Panc1 (cell line): ENCODE measurements around the gene SLC4A2. TPM values are rescaled to one million over a fixed set of nuclear protein-coding genes. Genes with fewer than 3 reads are reported as not detected.

ENCODE experiments used
- ATAC-seq: fragments of 200-7000 bp; cut with Tn5 transposase; 2 replicates; pipeline ENCODE4 v1.9.1; 2020; ENCODE audit warnings: mild to moderate bottlenecking, moderate library complexity
- BruUV-seq: library from RNA; stranded (reverse); fragments of 400-500 nt; replicated peaks from 2 replicates; lab custom pipeline; 2021; lab: Mats Ljungman, UMichigan
- CTCF ChIA-PET: fragments of 300-600 bp; sonication (Branson Sonifier 250); formaldehyde crosslinking; loops from one replicate; lab custom pipeline; 2022; ENCODE audit warnings: antibody characterized with exemption; lab: Charles Lee
- POLR2A ChIA-PET: fragments of 300-600 bp; sonication (Branson Sonifier 250); formaldehyde crosslinking; loops from one replicate; lab custom pipeline; 2022; ENCODE audit warnings: antibody characterized with exemption; lab: Charles Lee
- DNase-seq: peaks from one replicate; pipeline ENCODE4 v3.0.0-alpha.2; 2010; ENCODE audit warnings: low read depth, low spot score
- H3K27ac ChIP-seq: 2 replicates; pipeline ENCODE4 v1.5.1; 2011; ENCODE audit warnings: mild to moderate bottlenecking, low read length, inconsistent platforms
- H3K27me3 ChIP-seq: fragments of 200-500 bp; sonication (Bioruptor generic); 2 replicates; pipeline ENCODE4 v1.6.0; 2014; ENCODE audit warnings: low read length, inconsistent platforms; ENCODE audit not compliant: control insufficient read depth, insufficient read depth
- H3K36me3 ChIP-seq: fragments of 200-500 bp; sonication (Bioruptor generic); 2 replicates; pipeline ENCODE4 v1.5.1; 2014; ENCODE audit warnings: inconsistent platforms, mild to moderate bottlenecking, low read length, moderate library complexity; ENCODE audit not compliant: control insufficient read depth, insufficient read depth
- H3K4me1 ChIP-seq: 2 replicates; pipeline ENCODE4 v1.5.1; 2011; ENCODE audit warnings: inconsistent platforms, mild to moderate bottlenecking, low read length, moderate library complexity; ENCODE audit not compliant: control insufficient read depth, insufficient read depth
- H3K4me3 ChIP-seq, 2 experiments: 2 replicates each; pipeline ENCODE4 v1.5.1; 2011 to 2012; ENCODE audit warnings: low read depth in 2 of 2, low read length in 2 of 2, mild to moderate bottlenecking in 2 of 2, inconsistent platforms in 1 of 2, moderate library complexity in 1 of 2
- H3K9me3 ChIP-seq: fragments of 200-500 bp; sonication (Bioruptor generic); 2 replicates; pipeline ENCODE4 v1.5.1; 2014; ENCODE audit warnings: low read depth, mild to moderate bottlenecking, inconsistent platforms, low read length, moderate library complexity; ENCODE audit not compliant: control insufficient read depth, insufficient read depth
- POLR2AphosphoS5 ChIP-seq: IDR thresholded peaks from 2 replicates; pipeline ENCODE4 v1.6.1; 2012; ENCODE audit warnings: mild to moderate bottlenecking, low read depth, low read length, moderate library complexity
- SIN3A ChIP-seq: IDR thresholded peaks from 2 replicates; pipeline ENCODE4 v1.6.1; 2012; ENCODE audit warnings: low read depth, mild to moderate bottlenecking, low read length, moderate library complexity, borderline replicate concordance; ENCODE audit not compliant: insufficient read depth
- TCF7L2 ChIP-seq: IDR thresholded peaks from 2 replicates; pipeline ENCODE4 v1.6.1; 2011; ENCODE audit warnings: mild to moderate bottlenecking, low read depth, low read length, inconsistent platforms
- in situ Hi-C: cut with HindIII; loops from 2 replicates; pipeline ENCODE4 v1.10.0; 2016; ENCODE audit warnings: low sequenced_read_pairs, low pct_unique_long_range_greater_than_20kb
- intact Hi-C: fragments of 100-400 bp; cut with micrococcal nuclease; formaldehyde crosslinking; loops from one replicate; pipeline ENCODE4 v1.10.0; 2022; ENCODE audit not compliant: unreplicated experiment
- total RNA-seq: library from RNA; stranded (reverse); gene quantifications from one replicate; pipeline ENCODE4 v1.2.1, GENCODE V29; 2021; ENCODE audit not compliant: unreplicated experiment
- TF ChIP-seq, protein P1 (sequence below), 2 experiments: IDR thresholded peaks; 2 replicates each; pipeline ENCODE4 v1.6.1; 2011 to 2012; ENCODE audit warnings: low read depth in 2 of 2, control low read depth in 1 of 2, low read length in 1 of 2, mild to moderate bottlenecking in 1 of 2, moderate library complexity in 1 of 2; ENCODE audit not compliant: insufficient read depth in 1 of 2
- TF ChIP-seq, protein P2 (sequence below): fragments of 450-650 bp; IDR thresholded peaks from 2 replicates; pipeline ENCODE4 v1.5.1; 2017; ENCODE audit warnings: mild to moderate bottlenecking

Gene SLC4A2
- total RNA-seq, 1 experiment from 2014 or later: 580 TPM

DNA sequence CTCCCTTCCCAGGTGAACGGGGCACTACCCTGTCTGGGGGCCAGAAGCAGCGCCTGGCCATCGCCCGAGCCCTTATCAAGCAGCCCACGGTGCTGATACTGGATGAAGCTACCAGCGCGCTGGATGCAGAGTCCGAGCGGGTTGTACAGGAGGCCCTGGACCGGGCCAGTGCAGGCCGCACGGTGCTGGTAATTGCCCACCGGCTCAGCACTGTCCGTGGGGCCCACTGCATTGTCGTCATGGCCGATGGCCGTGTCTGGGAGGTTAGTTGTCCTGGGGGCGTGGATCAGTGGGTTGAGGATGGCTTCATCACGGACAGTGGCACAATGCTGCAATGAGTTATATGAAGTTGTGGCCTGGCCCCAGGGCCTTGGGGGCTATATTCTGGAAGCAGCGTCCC, 15.4 kb upstream of the SLC4A2 start:
- H3K36me3 ChIP-seq: no peaks in the 10 kb centered on the region
- ChIA-PET POLR2A (no interaction called here), CTCF (interaction anchor here (0.7 kb wide), 1 partner anchor 64 kb away, joined by 3 read pairs; no protein-coding TSS in a partner anchor)
- no peaks in the 10 kb centered on the region for H3K9me3 ChIP-seq
- DNase-seq: no peak
- H3K4me1 ChIP-seq: peaks cover 9% of the 10 kb centered on the region
- H3K27me3 ChIP-seq: no peaks in the 10 kb centered on the region
- no TSS peak for BruUV-seq
- intact Hi-C loops (no loop called here), in situ Hi-C loops (no loop called here)
- no peak overlapping the region for H3K4me3 ChIP-seq
- no peak for ATAC-seq
- no peak overlapping the region for H3K27ac ChIP-seq
- no peak for TF ChIP-seq SIN3A
- TF ChIP-seq, protein P1, sequence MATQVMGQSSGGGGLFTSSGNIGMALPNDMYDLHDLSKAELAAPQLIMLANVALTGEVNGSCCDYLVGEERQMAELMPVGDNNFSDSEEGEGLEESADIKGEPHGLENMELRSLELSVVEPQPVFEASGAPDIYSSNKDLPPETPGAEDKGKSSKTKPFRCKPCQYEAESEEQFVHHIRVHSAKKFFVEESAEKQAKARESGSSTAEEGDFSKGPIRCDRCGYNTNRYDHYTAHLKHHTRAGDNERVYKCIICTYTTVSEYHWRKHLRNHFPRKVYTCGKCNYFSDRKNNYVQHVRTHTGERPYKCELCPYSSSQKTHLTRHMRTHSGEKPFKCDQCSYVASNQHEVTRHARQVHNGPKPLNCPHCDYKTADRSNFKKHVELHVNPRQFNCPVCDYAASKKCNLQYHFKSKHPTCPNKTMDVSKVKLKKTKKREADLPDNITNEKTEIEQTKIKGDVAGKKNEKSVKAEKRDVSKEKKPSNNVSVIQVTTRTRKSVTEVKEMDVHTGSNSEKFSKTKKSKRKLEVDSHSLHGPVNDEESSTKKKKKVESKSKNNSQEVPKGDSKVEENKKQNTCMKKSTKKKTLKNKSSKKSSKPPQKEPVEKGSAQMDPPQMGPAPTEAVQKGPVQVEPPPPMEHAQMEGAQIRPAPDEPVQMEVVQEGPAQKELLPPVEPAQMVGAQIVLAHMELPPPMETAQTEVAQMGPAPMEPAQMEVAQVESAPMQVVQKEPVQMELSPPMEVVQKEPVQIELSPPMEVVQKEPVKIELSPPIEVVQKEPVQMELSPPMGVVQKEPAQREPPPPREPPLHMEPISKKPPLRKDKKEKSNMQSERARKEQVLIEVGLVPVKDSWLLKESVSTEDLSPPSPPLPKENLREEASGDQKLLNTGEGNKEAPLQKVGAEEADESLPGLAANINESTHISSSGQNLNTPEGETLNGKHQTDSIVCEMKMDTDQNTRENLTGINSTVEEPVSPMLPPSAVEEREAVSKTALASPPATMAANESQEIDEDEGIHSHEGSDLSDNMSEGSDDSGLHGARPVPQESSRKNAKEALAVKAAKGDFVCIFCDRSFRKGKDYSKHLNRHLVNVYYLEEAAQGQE (IDR thresholded peaks at IDR 0.05; ENCODE audit: insufficient read depth in 1 of 2, low read depth in 2 of 2, low read length in 1 of 2): no peak
- no peak for TF ChIP-seq POLR2AphosphoS5
- no peak for TF ChIP-seq TCF7L2
- TF ChIP-seq, protein P2, sequence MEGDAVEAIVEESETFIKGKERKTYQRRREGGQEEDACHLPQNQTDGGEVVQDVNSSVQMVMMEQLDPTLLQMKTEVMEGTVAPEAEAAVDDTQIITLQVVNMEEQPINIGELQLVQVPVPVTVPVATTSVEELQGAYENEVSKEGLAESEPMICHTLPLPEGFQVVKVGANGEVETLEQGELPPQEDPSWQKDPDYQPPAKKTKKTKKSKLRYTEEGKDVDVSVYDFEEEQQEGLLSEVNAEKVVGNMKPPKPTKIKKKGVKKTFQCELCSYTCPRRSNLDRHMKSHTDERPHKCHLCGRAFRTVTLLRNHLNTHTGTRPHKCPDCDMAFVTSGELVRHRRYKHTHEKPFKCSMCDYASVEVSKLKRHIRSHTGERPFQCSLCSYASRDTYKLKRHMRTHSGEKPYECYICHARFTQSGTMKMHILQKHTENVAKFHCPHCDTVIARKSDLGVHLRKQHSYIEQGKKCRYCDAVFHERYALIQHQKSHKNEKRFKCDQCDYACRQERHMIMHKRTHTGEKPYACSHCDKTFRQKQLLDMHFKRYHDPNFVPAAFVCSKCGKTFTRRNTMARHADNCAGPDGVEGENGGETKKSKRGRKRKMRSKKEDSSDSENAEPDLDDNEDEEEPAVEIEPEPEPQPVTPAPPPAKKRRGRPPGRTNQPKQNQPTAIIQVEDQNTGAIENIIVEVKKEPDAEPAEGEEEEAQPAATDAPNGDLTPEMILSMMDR: no peak

DNA sequence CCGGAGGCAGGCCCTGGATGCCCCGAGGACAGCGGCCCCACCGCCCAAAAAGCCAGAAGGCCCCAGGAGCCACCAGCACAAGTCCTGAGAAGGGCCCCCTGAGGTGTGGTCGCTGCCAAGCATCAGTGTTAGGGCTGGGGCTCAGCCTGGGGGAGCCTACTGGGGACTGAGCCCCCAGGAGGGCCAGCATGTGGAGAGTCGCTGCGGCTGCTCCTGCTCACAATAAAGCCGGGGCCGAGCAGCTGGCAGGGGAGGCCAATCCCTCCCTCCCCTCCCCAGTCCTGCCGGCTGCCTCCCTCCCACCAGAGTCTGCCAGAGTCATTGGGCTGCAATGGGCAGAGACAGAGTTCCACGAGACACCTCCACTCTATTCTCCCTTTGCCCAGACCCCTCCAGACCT, 14.1 kb upstream of the SLC4A2 start:
- no TSS peak for BruUV-seq
- intact Hi-C loops (no loop called here), in situ Hi-C loops (no loop called here)
- ChIA-PET POLR2A (no interaction called here), CTCF (no interaction called here)
- no peaks in the 10 kb centered on the region for H3K4me1 ChIP-seq
- ATAC-seq (no peak), DNase-seq (no peak)
- no peaks in the 10 kb centered on the region for H3K36me3 ChIP-seq
- no peaks in the 10 kb centered on the region for H3K27me3 ChIP-seq
- H3K9me3 ChIP-seq: no peaks in the 10 kb centered on the region
- TF ChIP-seq TCF7L2: no peak
- no peak for TF ChIP-seq SIN3A
- TF ChIP-seq, protein P1 (IDR thresholded peaks at IDR 0.05; ENCODE audit: insufficient read depth in 1 of 2, low read depth in 2 of 2, low read length in 1 of 2): no peak
- no peak overlapping the region for H3K27ac ChIP-seq
- no peak overlapping the region for H3K4me3 ChIP-seq
